Psoas muscle (tissue), 8 donors: ENCODE results near the gene CDH20. TPM values are rescaled to one million over a fixed set of nuclear protein-coding genes. Genes with fewer than 3 reads are reported as not detected.

ENCODE experiments used
- ATAC-seq, 4 donors: fragments of 200-7000 bp; cut with Tn5 transposase; one replicate each; pipeline ENCODE4 v1.9.1; 2020; ENCODE audit warnings: moderate library complexity in 3 of 4, mild to moderate bottlenecking in 2 of 4
- DNase-seq, 2 donors: peaks; one replicate each; pipeline ENCODE4 v3.0.0-alpha.2; 2020
- H3K27ac ChIP-seq: fragments of 200-600 bp; one replicate; pipeline ENCODE4 v1.8.0; 2022
- H3K27me3 ChIP-seq, 3 donors: fragments of 200-600 bp in 1 of 3; one replicate each; pipeline versions ENCODE4 v1.6.1 to v1.8.0; 2013 to 2022; ENCODE audit warnings: low read length in 2 of 3, mild to moderate bottlenecking in 2 of 3, moderate library complexity in 1 of 3; ENCODE audit not compliant: insufficient read depth in 3 of 3
- H3K36me3 ChIP-seq, 2 donors: fragments of 200-600 bp in 1 of 2; one replicate each; pipeline versions ENCODE4 v1.6.1 to v1.8.0; 2013 to 2022; ENCODE audit warnings: low read depth in 1 of 2, mild to moderate bottlenecking in 1 of 2, moderate library complexity in 1 of 2; ENCODE audit not compliant: insufficient read depth in 1 of 2
- H3K4me1 ChIP-seq: fragments of 200-600 bp; one replicate; pipeline ENCODE4 v1.8.0; 2022
- H3K4me3 ChIP-seq: fragments of 200-600 bp; one replicate; pipeline ENCODE4 v1.8.0; 2022; ENCODE audit warnings: mild to moderate bottlenecking
- H3K9me3 ChIP-seq: fragments of 200-600 bp; one replicate; pipeline ENCODE4 v1.8.0; 2022
- CTCF ChIP-seq: fragments of 200-600 bp; IDR thresholded peaks from one replicate; pipeline ENCODE4 v1.8.0; 2022; ENCODE audit warnings: antibody characterized with exemption
- WGBS, 3 donors: extraction: QIAGEN DNeasy Blood & Tissue Kit; methylation state at CpG; one replicate each; pipeline versions ENCODE4 v1.1.6 to v1.1.7; 2013; 5-methylcytosine and 5-hydroxymethylcytosine counted together
- intact Hi-C, 2 donors: fragments of 100-400 bp; cut with DNase I; formaldehyde crosslinking; loops; one replicate each; pipeline versions ENCODE4 v1.11.0 to v1.14.2; 2022
- polyA plus RNA-seq, 3 donors: library from polyadenylated mRNA; stranded (reverse); fragments of 200-250 nt; gene quantifications; one replicate each; pipeline ENCODE4 v1.2.3, GENCODE V29; 2013
- total RNA-seq, 4 donors: library from RNA; stranded (reverse); fragmentation: NEBNext Ultra II Directional in 2 of 4; extraction: Animal tissue kit (Norgen Biotek cat#: 25700) in 2 of 4; gene quantifications; one replicate each; pipeline versions ENCODE4 v1.2.1 to v1.2.4, GENCODE V29; 2021 to 2023
- donor health status: healthy with polysubstance abuse.
- donor health status: DM: no; HTN: no; CAD: no; lungs with moderate emphysema.
- donor health status: Bipolar disorder and iron deficiency.
- donor health status: healthy.
- donor health status: DM: yes; HTN: yes; CAD: no.
- donor health status: DM: no; HTN: no; CAD: no.
- donor health status: DM: no; HTN: no; CAD: no.
- donor health status: DM: yes; HTN: yes; CAD: no.

The CDH20 gene
- total and polyA plus RNA-seq, 7 donors = 0.10 to 16.3 (median 2.6) TPM

- no peak for TF ChIP-seq CTCF
- intact Hi-C loops = no loop called here
- H3K27ac ChIP-seq = no peak overlapping the region
- no peaks in the 10 kb centered on the region for H3K27me3 ChIP-seq
- DNase-seq (no peak), ATAC-seq (no peak)
- no peak overlapping the region for H3K4me3 ChIP-seq
- WGBS, 3 donors = 71 to 78% (median 76%) methylated on average over 7 of the region's 7 CpGs
- no peaks in the 10 kb centered on the region for H3K36me3 ChIP-seq
- H3K9me3 ChIP-seq = no peaks in the 10 kb centered on the region
- no peaks in the 10 kb centered on the region for H3K4me1 ChIP-seq
Observed at GRCh38 chr18:61541673-61542072, 208.4 kb downstream of the CDH20 start.

- H3K9me3 ChIP-seq = no peaks in the 10 kb centered on the region
- WGBS, 3 donors = 62 to 81% (median 78%) methylated on average over 2 of the region's 2 CpGs
- no peaks in the 10 kb centered on the region for H3K27me3 ChIP-seq
- no peak for TF ChIP-seq CTCF
- H3K4me3 ChIP-seq = no peak overlapping the region
- intact Hi-C loops = no loop called here
- no peaks in the 10 kb centered on the region for H3K4me1 ChIP-seq
- H3K36me3 ChIP-seq = no peaks in the 10 kb centered on the region
- DNase-seq = no peak
- no peak overlapping the region for H3K27ac ChIP-seq
- no peak for ATAC-seq
Observed at GRCh38 chr18:61542596-61542995, 209.4 kb downstream of the CDH20 start.

GRCh38 chr18:61543518-61543917, 210.3 kb downstream of the CDH20 start:
- ATAC-seq (no peak), DNase-seq (no peak)
- Histone ChIP-seq H3K27ac (no peak overlapping the region), H3K9me3 (no peaks in the 10 kb centered on the region), H3K4me3 (no peak overlapping the region), H3K4me1 (no peaks in the 10 kb centered on the region), H3K36me3 (no peaks in the 10 kb centered on the region), H3K27me3 (no peaks in the 10 kb centered on the region)
- 33 to 53% (median 38%) methylated on average over 1 of the region's 1 CpG for WGBS, 3 donors
- intact Hi-C loops = no loop called here
- TF ChIP-seq CTCF = no peak

- no peak for DNase-seq
- no peak overlapping the region for H3K27ac ChIP-seq
- no peaks in the 10 kb centered on the region for H3K9me3 ChIP-seq
- intact Hi-C loops = no loop called here
- 77 to 87% (median 77%) methylated on average over 10 of the region's 10 CpGs for whole genome bisulfite sequencing, 3 donors
- H3K4me1 ChIP-seq = no peaks in the 10 kb centered on the region
- H3K4me3 ChIP-seq = no peak overlapping the region
- no peaks in the 10 kb centered on the region for H3K27me3 ChIP-seq
- H3K36me3 ChIP-seq = no peaks in the 10 kb centered on the region
- ATAC-seq = no peak
- TF ChIP-seq CTCF = no peak
Observed at GRCh38 chr18:61544178-61544577, 210.9 kb downstream of the CDH20 start.
